B cell (primary cell): ENCODE measurements around the gene UPF1.

Experiments used
- CTCF ChIP-seq: fragments of 200-600 bp; IDR thresholded peaks from one replicate; pipeline ENCODE4 v1.8.0; 2022; ENCODE audit warnings: antibody characterized with exemption, mild to moderate bottlenecking
- EZH2 ChIP-seq: IDR thresholded peaks from 2 replicates; pipeline ENCODE4 v1.6.1; 2012; ENCODE audit warnings: borderline replicate concordance, low read depth, mild to moderate bottlenecking, moderate library complexity, low read length; ENCODE audit not compliant: insufficient read depth, poor library complexity, severe bottlenecking

- TF ChIP-seq CTCF, result no peak
- TF ChIP-seq EZH2, result no peak
These were observed 31.1 kb upstream of the UPF1 start for GRCh38 chr19:18800636-18801035.
